ENCODE measurements around the gene SSR2. TPM values are rescaled to one million over a fixed set of nuclear protein-coding genes. Genes with fewer than 3 reads are reported as not detected.
"Not testable (repeated sequence)": the region's sequence is repeated elsewhere in the genome, so short reads cannot be mapped to it uniquely, and the experiment has no call there.

The SSR2 gene
- polyA plus RNA-seq, 5 donors = 493 to 557 (median 530) TPM

DNA sequence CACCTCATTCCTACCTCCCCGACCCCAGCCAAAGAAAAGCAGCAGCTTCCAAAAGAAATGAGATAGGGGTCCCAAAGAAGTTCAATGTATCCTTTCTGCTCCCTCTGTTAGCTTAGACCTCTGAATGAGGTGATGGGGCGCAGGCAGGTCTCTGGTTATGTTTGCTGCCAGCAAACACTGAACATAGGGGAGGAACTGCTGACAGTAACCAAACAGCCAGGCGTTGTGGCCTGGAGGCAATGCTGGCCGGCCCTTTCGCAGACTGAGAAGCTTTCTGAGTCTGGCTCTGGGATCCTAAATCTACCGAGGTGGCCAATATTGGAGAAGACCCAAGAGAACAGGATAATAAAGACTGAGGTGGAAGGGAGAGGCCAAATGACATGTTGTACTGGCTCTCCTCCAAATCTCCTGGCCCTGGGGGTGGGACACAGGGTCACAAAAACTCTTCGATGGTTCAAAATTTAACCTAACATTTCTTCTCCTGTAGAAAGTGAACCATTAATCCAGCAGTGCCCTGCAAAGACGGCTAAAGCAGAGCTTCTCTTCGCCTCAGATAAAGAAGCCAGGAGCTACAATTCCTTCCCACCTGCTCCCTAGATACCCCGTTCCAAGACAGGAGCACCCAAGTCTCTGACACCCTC lies 19.6 kb downstream of the SSR2 start:
- no peak for DNase-seq

DNA sequence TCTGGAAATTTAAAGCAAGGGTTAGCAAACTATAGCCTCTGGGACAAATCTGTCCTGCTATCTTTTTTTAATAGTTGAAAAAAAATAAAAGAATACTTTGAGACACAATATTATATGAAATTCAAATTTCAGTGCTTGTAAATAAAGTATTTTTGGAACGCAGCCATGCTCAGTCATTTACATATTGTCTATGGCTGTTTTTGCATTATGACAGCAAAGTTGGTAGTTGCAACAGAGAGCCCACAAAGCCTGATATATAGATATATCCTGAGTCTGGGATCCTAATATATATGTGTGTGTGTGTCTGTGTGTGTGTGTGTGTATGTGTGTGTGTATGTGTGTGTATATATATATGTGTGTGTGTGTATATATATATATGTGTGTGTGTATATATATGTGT lies 20.8 kb downstream of the SSR2 start:
- DNase-seq = no peak

DNA sequence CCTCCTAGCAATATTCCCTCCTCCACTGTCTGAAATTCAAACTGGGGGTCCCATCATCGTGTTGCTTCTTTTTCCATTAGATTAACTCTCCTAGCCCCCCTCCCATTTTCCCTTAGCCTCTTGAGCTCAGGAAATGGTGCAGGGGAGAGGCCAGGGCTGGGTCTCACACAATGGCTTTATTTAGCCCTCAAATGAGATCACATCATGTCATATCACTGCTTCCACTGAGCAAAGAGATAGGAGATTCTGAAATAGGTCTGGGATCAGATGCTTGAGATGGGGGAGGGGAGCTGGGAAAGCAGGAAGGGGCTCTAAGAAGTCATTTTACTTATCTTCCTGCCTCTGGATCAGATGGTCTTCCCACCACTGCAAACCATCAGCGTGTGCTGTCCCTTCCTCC lies 24.6 kb downstream of the SSR2 start:
- DNase-seq = no peak

DNA sequence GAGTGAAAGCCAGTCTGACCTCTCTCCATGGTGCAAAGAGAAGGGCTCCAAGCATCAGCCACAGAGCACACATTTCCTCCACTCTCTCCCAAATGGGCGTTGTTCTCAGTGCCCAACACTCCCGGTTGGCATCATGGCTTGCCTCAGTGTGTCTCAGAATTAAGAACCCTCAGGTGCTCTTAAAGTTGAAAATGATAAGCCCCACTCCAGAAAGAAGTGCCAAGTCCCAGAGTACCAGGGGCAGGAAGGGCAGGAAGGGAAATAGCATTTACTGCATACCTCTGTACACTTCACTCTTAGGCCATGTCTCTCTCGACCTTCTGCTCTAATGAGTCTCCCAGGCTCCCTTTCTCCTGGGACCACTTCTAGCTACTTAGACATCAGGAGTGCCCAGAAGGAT lies 27.2 kb downstream of the SSR2 start:
- no peak for DNase-seq

DNA sequence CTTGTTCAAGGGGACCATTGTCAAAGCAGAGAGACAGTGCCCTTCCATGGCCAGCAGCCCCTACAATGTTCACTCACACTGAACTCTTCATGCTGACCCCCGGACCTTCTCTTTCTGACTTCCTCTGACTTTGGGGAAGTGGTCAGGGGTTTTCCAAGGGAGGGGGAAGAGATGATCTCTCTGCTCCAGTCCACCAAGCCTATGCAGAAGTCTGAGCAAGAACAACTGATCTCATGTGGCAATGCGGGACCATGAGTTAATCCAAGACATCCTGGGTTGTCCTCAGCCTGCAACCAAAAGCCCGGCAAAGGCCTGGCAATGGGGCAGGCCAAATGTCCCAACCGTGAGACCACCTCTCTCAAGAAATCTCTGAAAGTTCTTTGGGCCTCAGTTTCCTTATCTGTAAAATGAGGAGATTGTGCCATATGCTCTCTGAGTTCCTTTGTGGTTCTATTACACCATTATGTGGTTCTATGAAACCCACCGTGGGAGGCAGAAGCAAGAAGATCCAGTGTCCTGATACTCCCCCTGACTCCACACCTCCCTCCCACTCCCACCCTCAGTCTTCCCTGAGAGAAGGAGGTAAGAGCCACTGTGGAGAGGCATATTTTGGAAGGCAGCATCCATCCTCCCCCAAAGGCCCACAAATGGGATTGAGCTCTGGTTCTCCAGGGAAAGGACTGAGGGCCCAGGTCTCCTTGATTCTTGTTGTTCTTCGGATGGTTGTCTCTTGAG lies 30.6 kb downstream of the SSR2 start:
- DNase-seq = no peak

DNA sequence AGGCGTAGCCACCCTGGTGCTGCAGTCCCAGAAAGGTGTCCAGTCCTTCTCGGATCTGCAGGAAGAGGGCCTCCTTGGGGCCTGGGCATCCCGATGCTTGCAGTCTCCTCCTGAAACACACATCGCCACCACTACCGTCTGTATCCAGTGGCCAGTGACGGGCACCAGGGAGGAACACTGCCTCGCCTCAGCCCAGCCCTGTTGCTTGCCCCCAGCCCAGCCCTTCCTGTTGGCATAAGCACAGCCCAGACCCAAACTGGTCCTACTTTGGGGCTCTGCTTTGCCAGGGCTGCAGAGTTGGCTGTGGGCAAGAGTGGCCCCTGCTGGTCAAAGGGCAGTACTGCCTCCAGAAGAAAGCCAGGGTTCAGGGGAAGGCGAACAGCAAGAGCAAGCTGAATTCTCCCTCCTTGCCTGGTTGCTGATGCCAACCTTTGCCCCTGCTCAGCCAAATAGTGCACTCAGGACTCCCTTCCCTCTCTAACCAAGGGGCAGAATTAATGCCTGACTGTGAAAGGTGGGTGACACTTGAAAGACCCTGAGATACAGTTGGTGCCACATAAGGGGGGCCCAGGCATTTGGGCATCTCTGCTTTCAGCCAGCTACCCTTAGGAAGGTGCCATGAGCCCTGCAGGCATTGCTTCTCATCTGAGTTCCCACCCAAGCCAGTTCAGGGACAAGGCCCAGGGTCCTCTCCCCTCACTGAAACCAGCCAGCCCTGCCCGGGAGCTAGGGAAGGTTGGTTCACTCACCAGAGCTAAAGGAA lies 31.3 kb downstream of the SSR2 start:
- peak in 1 of 2 donors; percentile 78 for DNase-seq

DNA sequence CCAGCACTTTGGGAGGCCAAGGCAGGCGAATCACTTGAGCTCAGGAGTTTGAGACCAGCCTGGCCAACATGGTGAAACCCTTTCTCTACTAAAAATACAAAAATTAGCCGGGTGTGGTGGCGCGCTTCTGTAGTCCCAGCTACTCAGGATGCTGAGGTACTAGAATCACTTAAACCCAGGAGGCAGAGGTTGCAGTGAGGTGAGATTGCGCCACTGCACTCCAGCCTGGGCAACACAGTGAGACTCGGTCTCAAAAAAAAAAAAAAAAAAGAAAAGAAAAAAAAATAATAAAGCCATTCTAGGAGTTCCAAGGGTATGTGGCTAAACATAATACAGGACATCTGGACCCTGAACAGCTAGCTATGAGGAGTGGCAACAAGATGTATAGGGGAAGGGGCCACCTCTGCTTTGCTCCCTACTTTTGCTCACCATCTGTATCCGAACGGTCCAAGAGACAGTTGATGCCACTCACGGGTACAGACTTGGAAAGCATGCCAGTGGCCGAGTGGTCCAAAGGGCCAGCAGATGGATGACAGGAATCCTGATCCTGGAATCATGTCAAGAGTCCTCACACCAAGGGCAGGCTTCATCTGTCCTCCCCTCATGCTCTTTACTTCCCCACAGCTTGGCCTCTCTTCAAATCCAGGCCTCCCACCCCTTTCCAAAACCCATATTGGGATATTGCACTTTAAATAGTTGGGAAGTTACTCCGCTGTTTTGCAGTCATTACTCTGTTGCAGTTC lies 35.7 kb downstream of the SSR2 start:
- not testable (repeated sequence) for DNase-seq

DNA sequence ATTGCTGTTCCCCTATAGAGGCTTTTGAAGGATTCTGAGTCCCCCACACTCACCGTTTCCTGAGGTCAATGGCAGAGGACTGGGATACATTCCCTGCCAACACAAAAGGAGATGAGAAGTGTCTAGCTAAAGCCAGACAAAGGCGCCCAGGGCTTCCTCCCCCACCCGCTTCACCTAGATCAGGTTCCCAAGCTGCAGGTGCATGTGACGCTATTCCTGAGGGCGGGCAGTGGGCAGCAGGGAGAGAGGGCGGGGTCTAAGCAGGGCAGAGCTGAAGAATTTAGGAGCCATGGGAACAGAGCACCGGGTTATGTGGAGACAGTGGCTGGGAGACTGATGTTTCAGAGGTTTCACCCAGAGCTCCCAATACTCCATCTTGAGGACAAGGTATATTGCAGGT lies 36.4 kb downstream of the SSR2 start:
- DNase-seq = no peak

DNA sequence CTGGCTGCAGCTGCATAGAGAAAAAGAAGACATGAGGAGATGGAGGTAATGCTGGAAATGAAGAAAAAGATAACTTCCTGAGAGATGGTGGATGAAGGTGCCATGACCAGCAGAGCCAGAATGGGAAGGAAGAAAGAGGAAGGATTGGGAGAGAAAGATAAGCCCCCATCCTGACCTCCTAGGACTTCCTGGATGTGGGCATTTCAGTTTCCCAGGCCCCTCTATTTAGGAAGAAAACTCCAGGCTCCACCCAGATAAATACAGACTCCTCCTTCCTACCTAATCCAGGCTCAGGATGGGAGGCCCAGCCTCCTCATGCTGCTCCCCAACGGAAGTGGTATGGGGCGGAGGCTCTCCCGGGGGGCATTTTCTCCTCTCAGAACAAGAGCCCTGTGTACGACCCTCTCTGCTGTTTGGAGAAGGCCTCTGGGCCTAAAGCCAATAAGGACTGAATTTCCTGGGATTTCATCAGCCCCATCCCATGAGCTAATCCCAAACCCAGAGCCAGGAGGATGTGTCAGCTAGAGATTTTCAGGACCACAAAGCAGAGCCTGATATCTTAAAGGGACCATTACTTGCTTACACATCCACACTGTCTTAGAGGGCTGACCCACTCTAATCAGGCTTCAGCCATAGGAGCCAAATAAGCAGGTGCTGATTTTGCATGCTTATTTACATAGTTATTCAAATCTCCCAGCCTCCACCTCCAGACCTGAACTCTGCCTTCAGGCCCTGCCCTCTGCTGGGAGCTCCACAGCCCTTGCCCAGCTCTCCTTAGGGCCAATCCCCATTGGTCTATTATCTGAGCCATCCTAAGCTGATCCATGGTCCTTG lies 37.3 kb downstream of the SSR2 start:
- peak; percentile 80 to 87 for DNase-seq

DNA sequence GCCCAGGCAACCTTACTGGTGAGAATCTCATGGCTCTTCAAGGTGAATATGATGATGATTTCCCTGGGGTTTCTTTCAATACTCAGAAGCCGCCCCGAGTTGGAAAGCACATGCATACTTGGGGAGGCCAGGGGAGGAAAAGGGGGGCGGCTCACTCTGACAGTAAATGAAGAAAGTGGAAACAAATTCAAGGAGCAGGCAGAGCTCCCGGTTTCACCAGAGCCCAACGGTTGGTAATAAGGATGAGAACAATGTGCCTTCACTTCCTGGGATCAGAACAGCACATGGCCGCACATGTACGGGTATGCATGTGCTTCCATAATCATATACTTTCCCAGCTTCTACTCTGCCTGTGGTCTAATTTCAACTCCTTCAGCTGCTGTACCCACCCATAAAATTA lies 38.6 kb downstream of the SSR2 start:
- no peak for DNase-seq

DNA sequence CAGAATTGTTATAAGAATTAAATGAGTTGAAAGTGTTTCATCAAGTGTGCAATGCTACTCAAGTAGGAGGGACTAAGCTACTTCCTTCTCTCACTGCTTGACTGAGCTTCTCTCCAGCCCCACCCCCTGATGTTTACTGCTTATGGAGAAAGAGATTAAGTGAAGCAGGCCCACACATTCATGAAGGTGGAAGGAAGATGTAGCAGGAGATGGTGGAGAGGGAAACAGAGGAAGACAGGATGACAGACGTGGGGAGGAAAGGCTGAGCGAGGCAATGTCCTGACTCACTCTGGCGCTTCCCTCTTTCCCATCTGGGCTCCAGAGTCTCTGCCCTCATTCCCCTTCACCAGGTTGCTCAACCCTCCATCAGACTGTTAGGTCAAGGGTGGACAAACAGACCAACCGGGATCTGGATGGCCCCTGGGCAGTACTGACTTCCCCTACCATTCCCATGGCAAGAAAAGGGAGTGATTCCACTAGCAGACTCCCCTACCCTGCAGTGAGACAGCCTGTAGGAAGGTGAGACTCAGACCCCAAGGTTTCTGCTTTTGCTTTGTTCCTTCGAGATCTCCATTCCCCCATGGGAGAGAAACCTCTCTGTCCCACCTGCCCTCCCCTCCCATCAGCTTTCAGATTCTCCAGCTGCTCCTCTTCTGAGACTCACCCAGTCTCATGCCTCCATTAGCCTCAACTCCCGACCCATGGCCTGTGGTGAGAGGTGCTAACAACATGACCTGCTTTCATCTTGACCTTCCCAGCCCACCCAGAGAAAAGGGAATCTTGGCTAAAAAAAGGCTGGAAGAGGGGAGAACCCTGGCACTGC lies 39.3 kb downstream of the SSR2 start:
- DNase-seq = no peak

DNA sequence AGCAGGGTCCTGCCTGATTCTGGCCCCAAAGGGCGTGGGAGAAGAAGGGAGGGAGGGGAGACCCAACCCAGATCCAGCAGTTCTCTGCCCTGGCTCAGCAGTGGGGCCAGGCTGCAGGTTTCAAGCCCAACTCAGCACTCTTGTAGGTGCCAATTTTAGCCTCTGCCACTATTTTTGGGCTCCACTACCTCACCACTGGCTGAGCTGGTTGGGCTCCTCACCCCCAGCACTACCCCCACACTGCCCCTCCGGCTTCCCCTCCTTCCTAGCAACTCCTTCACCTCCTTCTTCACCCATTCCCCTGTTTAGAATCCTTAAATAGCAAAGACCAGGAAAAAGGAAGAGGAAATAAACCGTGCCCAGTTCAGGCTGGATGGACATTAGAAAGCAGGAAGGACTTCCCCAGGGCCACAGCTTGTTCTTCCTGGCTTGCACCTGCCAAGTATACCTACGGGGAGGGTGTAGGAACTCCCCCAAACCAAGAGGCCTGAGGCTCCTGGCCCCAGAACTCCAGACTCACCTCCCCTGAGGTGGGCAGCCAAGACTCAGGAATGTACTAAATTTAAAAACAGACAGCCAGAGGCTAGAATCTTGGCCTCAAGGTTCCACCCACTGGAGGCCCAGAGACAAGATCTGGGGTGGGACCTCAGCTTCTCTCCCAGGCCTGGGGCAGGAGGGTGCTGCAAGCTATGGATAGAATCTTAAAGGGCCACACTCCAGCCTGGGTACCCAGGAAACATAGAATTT lies 41.0 kb downstream of the SSR2 start:
- DNase-seq = no peak

DNA sequence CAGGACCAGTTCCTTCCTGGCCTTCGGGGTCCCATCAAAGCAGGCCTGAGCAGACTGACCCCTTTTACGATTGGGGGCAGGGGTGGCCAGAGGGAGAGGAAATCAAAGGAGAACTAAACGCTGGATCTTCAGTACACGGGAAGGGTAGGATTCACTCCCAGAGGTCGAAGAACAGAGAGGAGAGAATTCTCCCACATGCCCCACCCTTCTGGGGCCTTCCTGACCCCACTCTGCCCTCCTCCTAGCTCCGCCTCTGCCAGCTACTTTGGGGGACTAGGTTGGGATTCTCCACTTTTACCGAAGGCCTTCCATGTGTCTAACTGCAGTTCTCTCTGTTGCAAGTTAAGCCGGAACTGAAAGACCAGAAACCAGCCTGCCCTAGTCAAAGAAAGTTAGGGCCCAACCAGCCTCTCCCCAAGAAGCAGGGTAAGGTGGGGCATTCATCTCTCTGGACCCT lies 41.8 kb downstream of the SSR2 start:
- no peak for DNase-seq

DNA sequence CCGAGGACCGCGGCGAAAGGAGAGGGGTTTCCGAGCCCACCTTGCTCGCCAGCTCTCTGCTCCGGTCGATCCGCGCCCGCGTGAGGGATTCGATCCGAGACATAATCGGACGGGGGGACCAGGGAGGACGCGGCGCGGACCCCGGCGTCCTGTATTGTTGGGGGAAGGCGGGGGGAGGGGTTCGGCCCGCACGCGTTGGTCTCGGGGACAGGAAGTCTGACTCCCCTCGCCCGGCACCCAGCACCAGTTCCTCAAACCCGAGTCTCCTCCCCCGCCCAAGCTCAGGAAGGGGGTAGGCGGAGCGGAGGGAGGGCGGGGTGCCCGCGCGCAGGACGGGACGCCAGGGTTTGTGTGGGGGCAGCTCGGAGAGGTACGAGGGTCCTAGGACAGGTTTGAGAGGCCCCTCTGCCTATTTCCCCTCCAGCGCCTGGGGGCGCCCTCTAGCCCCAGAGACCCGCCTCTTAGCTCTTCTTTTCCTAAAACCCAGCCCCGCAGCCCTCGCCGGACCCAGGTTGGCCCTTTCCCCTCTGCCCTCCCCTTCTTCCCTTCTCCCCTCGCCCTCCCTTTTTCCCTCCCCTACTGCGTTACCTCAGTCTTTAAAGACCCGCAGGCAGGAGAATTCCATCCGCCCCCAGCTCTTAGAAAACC lies 42.3 kb downstream of the SSR2 start, which contains the start of gene ARHGEF2:
Gene ARHGEF2 (minus strand): TSS at position 223 of the 648 bp plus-strand sequence. CDS start 120 bp downstream, at position 103.
- DNase-seq = peak; percentile 78 to 79

DNA sequence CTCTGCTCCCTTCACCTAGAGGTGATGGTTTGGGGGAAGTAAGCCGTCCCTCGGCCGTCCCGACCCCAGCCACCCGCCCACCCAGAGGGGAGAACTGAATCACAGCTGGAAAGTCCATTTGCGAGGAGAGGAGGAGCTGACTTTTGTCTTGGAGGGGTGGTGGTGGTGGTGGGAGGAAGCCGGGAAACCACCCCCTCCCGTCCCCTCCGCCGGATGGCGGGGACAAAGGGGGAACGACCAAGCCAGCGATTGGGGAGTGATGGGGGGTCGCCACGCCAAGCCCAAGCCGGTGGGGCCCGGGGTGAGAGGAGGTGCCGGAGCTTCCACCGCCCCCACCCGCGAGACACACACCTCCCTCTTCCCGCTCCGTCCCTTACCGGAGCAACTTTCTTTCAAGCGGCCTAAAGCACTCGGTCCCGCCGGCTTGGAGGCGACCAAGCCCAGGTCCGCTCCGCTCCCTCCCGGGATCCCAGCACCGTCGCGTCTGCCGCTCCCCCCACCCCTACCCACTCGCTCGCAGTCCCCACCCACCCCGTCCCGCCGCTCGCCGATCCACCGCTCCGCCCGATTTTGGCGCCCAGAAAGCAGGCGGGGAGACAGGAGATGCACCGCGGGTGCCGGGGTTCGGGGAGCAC lies 42.9 kb downstream of the SSR2 start:
- peak in 1 of 2 donors; percentile 70 for DNase-seq

DNA sequence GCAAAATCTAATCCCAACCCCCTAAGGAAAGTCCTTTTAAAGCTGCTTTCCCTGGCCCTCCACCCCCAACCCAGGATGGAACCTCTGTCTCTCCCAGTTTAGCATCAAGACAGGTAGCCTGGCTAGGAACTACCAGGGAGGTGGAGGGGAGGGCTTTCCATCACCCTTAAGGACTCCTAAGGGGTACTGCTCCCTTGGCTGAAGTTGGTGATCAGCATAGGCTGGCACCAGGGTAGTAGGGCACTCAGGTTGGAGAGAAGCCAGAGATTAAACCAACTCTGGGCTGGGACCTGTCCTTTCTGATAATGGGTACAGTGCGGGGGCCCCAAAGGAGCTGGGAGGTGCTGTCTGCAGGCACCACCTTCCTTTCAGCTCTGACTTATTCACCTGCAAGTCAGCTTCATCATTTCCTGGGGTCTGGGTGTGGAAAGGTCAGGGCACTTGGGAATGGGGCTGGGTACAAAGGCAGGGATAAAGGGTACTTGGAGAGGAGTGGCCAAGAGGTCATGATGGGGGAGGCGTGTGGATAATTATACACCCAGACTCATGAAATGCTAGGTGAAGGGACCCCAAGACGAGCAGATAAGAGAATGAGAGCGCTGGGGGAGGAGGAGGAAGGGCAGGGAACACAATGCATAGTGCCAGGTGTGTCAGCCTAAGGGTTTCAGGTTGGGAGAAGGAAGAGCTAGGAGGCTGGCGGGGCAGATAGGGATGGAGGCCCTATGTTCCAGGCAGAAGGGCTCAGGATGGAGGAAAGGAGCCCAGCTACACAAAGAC lies 43.6 kb downstream of the SSR2 start:
- DNase-seq = no peak

Data from right lung (tissue), 5 donors.